ENCODE data around the gene EZR.
"Not testable (repeated sequence)": the region's sequence is repeated elsewhere in the genome, so short reads cannot be mapped to it uniquely, and the experiment has no call there.

The EZR gene

DNA sequence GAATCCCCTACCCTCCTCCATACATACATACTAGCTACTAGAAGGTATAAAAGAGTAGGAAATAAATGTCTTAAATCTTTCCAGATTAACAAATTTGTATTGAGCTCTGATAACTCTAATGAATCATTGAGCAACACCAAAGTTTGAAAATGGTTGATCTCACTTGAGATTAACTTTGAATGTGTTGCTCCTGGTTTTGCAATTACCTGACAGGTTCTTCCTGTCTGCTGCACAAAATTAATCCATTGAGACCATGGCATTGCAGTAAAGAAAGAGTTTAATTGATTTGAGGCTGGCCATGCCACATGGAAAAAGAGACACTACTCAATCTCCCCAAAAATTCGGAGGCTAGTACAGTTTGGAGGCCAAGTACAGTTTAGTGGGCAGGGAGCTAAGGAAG is 21.3 kb upstream of the EZR start:
- no peak for DNase-seq

DNA sequence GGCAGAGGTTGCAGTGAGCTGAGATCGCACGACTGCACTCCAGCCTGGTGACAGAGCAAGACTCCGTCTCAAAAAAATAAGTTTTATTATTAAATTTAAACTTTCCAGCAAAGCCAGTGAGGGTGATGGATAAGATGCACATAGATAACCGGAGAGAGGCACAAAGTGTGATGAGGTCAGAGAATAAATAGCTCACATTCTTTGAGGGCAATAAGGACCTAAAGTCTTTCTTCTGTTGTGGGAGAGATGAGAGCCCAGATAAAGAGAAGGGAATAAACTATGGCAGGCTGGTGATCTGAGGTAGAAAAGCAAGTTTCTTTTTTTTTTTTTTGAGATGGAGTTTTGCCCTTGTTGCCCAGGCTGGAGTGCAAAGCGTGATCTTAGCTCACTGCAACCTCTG is 20.6 kb upstream of the EZR start:
- DNase-seq = no peak

- not testable (repeated sequence) for DNase-seq
Observed at GRCh38 chr6:158838790-158839189, 19.6 kb upstream of the EZR start.

DNA sequence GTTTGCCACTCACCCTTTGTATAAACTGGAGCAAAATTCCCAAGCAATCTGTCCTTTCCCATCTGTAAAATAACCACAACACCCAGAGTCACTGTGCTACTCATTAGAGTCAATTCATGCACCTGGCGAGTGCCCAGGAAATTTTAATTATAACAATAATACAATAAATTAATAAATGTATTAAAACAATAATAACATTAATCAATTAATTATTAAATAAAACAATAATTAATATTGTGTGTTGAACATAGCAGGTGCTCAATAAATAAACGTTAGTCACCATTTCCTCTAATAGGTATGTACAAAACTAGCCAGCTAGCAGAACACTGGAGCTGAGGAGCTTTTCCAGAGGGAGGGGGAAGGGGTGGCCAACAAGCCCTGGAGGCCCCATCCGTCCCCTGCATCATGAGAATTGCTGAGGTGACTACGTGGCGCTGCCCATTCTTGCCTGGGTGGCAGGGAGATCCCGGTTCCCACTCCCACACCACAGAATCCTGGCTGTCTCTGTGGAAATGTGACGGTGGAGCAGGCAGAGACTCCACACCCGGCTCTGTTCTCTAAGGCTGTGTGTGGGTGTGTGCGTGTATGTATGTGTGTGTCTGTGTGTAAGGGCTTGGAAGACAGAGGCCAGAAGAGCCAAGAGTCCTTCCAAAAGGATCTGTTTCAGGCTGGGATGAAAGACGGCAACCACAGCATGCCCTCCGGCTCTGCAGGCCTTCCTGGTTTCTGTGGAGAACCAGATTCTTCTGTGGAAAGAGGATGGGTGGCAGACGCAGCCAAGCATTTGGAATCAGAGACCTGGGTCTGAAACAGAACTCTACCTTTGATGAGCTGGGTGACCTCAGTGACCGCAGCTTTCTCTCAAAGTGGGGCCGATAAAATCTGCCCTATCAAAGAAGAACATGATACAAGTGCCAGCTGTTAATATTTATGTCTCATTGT is 18.8 kb upstream of the EZR start:
- no peak for DNase-seq

- no peak for DNase-seq
Observed at GRCh38 chr6:158836625-158837311, 17.6 kb upstream of the EZR start.

GRCh38 chr6:158835616-158836221 is 16.6 kb upstream of the EZR start:
- no peak for DNase-seq

- no peak for DNase-seq
Observed at GRCh38 chr6:158834675-158835385, 15.7 kb upstream of the EZR start.

GRCh38 chr6:158832807-158833206 is 13.6 kb upstream of the EZR start:
- DNase-seq = not testable (repeated sequence)

- no peak for DNase-seq
Observed at GRCh38 chr6:158832026-158832425, 12.9 kb upstream of the EZR start.

DNA sequence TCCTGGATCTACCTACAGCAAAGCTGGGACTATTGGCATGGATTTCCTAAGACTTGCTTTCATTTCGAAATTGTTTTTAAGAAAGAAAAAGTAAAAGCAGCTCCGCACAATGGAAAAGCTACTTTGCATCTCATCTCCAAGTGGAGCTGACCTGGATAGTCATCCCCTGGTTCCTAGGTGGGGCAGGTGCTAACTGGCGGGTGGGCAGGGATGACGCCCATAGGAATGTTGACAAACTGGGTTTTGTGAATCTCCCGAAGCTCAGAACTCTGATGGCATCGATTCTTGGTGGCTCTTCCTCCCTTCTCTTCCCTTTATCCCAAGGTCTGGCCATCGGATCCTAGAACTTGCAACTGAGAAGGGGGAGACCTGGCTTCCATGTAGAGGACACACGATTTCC is 12.4 kb upstream of the EZR start:
- no peak for DNase-seq

DNA sequence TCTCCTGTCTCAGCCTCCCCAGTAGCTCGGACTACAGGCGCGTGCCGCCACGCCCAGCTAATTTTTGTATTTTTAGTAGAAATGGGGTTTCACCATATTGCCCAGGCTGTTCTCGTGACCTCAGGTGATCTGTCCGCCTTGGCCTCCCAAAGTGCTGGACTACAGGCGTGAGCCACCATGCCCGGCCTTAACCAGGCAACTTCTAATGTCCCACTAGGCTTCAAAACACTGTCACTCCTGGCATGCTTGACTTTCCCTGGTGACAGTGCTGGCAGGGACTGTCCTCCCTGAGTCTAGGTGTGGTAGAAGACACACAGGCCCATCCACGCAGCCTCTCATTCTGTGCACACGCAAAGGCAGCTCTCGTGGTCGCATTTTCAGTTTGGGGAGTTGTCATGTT is 11.6 kb upstream of the EZR start:
- no peak for DNase-seq

- DNase-seq = no peak
Observed at GRCh38 chr6:158828807-158829206, 9.6 kb upstream of the EZR start.

DNA sequence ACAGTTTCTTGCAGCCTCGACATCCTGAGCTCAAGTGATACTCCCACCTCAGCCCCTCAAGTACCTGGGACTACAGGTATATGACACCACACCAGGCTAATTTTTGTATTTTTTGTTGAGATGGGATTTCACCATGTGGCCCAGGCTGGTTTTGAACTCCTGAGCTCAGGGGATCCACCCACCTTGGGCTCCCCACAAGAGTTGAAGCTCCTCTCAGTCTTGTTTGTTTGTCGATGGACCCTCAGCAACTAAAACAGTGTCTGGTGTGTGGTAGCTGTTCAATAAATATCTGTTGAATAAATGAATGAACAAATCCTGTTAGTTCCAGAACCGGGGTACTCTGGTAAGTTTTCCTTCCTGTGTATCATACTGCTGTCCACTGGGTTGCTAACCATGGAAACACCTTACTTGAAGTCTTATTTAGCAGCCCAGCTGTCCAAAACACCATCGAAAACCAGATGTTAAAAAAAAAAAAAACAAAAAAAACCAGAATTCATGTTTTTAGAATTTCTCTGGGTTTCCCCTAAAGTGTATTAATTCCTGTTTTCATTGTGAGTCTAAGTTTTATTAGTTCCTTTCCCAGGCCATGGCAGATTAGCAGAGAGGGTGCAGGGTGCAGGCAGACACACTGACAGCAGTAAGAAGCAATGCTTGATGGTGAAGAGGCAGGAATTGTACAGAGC is 7.8 kb upstream of the EZR start:
- DNase-seq = no peak

DNA sequence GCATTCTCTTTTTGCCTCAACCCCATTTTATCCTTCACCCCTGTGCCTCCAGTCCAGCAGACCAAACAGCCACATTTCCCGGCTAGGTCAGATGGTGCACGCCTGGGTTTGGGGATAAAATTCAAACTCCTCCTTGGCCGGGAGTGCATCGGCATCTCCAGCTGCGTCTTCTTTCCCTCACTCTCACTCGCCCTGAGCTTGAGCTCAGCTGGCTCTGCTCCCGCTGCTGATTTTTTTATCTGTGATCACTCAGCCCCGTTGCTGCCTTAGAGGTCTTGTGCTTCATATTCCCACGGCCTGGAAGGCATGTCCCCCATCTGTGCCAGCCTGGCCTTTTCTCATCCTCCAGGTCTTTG is 6.8 kb upstream of the EZR start:
- DNase-seq = no peak

- DNase-seq = no peak
Observed at GRCh38 chr6:158825038-158825950, 6.1 kb upstream of the EZR start.

- DNase-seq = not testable (repeated sequence)
Observed at GRCh38 chr6:158823616-158824015, 4.4 kb upstream of the EZR start.

DNA sequence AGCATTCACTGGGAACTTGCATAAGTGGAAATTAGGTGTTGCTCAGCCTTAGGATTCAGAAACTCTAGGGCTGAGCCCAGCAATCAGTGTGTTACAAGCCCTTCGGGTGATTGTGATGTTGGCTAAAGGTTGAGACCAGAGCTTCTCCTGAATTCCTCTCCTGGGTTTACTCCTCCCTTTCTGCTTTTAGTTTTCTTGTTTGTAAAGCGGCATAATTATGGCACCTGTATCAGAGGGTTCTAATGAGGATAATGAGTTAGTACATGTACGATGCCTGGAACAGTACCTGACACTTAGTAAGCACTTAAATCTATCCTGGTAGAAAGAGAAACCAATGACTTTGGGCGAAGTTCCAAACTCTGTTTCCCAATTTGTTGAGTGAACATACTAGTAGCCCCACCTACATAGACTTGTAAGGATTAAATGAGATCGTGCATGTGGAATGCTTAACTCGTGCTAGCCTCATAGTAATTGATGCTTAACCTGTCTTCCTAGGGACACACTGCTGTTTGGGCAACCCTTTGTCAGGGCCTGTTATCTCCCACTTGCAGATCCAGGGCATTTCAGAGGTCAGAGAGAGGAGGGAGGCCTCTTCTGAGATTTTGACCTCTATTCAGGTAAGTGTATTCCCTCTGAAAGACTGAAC is 932 bp upstream of the EZR start:
- DNase-seq = no peak

GRCh38 chr6:158818581-158819212 is 471 bp downstream of the EZR start:
- DNase-seq = no peak

DNA sequence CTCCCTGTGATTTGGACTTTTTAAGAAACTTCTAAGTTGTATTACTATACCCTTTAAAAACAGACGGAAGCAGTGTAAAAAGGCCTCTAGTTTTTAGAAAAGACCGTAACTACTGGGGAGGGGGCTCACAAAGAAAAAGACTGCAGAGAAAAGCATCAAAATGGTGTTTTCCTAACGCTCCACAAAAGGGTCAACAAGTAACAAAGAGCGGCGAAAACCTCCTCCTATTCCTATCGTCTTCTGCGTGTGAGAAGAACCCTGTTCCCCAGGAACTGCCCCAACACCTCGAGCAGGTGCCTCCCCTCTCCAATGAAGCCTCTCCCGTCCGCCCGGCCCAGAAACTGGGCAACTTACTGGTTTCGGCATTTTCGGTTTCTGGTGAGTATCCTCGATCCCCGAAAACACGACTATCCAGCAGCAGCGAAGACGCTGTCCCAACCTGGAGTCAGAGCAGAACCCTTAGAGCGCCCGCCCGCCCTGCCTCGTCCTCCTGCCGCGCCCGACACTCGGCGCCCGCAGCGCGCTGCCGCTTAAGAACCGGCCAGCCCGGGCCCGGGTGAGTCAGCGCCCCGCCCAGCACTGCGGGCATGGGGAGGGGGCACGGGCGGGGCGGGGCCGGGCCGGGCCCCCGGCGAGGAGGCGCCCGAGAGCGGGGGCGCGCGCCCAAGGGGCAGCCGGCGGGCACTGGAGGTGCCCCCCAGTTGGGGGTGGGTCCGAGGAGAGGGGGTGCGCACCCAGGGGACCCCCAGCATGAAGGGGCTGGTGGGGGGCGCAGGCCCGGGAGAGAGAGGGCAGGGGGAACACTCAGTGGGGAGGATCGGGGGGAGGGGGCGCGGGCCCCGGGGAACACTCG is 1.2 kb downstream of the EZR start:
- DNase-seq = no peak
